ENCODE results near the gene NRAP. TPM values are rescaled to one million over a fixed set of nuclear protein-coding genes. Genes with fewer than 3 reads are reported as not detected.

The NRAP gene
- total RNA-seq, 4 donors from 2014 or later, result 0.07 to 0.37 TPM; not detected in 2

DNA sequence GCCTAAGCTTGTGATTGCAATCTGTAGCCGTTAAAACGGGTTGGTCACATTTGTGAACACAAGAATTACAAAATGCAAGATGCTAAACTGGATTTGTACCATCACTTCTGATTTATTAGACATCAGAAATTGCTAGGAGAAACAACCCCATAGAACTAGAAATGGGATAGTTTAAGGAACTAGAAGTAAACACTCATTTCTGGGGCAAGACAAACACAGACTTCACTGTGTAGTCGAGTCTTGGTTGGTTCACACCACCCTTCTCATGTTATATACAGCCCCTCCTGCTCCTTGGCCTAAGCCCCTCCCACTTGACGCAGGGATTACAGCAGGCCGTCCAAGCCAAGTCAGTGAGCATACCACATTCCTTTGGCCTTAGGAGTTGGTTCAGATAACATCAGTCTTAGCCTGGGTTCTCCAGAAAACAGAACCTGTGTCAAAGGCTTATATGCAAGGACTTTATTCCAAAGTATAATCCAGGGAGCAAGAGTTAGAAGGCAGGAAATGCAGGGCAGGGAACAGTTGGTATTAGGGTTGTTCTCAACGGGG is 2.0 kb upstream of the NRAP start:
- Histone ChIP-seq H3K4me3 (no peak overlapping the region), H3K36me3 (no peaks in the 10 kb centered on the region), H3K4me1 (no peaks in the 10 kb centered on the region), H3K9me3 (no peaks in the 10 kb centered on the region), H3K27ac (no peak overlapping the region), H3K27me3 (no peaks in the 10 kb centered on the region)
- no peak for DNase-seq
- intact Hi-C loops (cut with DNase I; ENCODE audit: low total_unique reads), result no loop called here
- no peak for TF ChIP-seq POLR2A (IDR thresholded peaks at IDR 0.05)
- TF ChIP-seq, protein P1, sequence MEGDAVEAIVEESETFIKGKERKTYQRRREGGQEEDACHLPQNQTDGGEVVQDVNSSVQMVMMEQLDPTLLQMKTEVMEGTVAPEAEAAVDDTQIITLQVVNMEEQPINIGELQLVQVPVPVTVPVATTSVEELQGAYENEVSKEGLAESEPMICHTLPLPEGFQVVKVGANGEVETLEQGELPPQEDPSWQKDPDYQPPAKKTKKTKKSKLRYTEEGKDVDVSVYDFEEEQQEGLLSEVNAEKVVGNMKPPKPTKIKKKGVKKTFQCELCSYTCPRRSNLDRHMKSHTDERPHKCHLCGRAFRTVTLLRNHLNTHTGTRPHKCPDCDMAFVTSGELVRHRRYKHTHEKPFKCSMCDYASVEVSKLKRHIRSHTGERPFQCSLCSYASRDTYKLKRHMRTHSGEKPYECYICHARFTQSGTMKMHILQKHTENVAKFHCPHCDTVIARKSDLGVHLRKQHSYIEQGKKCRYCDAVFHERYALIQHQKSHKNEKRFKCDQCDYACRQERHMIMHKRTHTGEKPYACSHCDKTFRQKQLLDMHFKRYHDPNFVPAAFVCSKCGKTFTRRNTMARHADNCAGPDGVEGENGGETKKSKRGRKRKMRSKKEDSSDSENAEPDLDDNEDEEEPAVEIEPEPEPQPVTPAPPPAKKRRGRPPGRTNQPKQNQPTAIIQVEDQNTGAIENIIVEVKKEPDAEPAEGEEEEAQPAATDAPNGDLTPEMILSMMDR (IDR thresholded peaks at IDR 0.05), result no peak

- no peak for DNase-seq
- H3K27ac ChIP-seq, result no peak overlapping the region
- no peaks in the 10 kb centered on the region for H3K9me3 ChIP-seq
- H3K27me3 ChIP-seq, result no peaks in the 10 kb centered on the region
- H3K4me1 ChIP-seq, result no peaks in the 10 kb centered on the region
- TF ChIP-seq POLR2A (IDR thresholded peaks at IDR 0.05), result no peak
- TF ChIP-seq, protein P1 (IDR thresholded peaks at IDR 0.05), result no peak
- H3K4me3 ChIP-seq, result no peak overlapping the region
- intact Hi-C loops (cut with DNase I; ENCODE audit: low total_unique reads), result no loop called here
- no peaks in the 10 kb centered on the region for H3K36me3 ChIP-seq
These were observed 1.5 kb upstream of the NRAP start for GRCh38 chr10:113665352-113665751.

- Histone ChIP-seq H3K9me3 (no peaks in the 10 kb centered on the region), H3K36me3 (no peaks in the 10 kb centered on the region), H3K4me1 (no peaks in the 10 kb centered on the region), H3K4me3 (no peak overlapping the region), H3K27me3 (no peaks in the 10 kb centered on the region), H3K27ac (no peak overlapping the region)
- intact Hi-C loops (cut with DNase I; ENCODE audit: low total_unique reads), result no loop called here
- TF ChIP-seq POLR2A (IDR thresholded peaks at IDR 0.05), result no peak
- TF ChIP-seq, protein P1 (IDR thresholded peaks at IDR 0.05), result no peak
- DNase-seq, result no peak
These were observed 699 bp downstream of the NRAP start for GRCh38 chr10:113663142-113663541.

- Histone ChIP-seq H3K4me1 (no peaks in the 10 kb centered on the region), H3K27me3 (no peaks in the 10 kb centered on the region), H3K4me3 (no peak overlapping the region), H3K27ac (no peak overlapping the region), H3K9me3 (no peaks in the 10 kb centered on the region), H3K36me3 (no peaks in the 10 kb centered on the region)
- no peak for TF ChIP-seq POLR2A (IDR thresholded peaks at IDR 0.05)
- TF ChIP-seq, protein P1 (IDR thresholded peaks at IDR 0.05), result no peak
- no peak for DNase-seq
- intact Hi-C loops (cut with DNase I; ENCODE audit: low total_unique reads), result no loop called here
These were observed 2.5 kb downstream of the NRAP start for GRCh38 chr10:113661332-113661731.

DNA sequence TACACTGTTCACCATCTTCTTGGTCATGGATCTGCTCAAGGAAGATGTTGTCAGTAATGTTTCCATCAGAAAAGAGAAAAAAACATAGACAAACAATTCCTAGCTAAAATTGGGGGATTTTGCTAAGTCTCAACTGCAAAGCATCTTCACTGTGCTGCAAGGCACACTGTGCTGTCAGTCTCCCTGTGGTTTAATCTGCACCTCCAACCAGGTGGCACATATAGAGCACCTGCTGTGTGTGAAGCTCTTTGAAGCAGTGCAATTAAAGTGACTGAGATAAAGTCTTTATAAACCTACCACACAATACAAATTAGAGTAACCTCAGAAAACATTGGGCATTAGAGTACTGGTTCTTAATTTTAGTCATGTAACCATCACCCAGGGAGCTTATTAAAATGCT is 6.3 kb downstream of the NRAP start:
- no peaks in the 10 kb centered on the region for H3K9me3 ChIP-seq
- intact Hi-C loops (cut with DNase I; ENCODE audit: low total_unique reads), result no loop called here
- H3K4me1 ChIP-seq, result no peaks in the 10 kb centered on the region
- no peak overlapping the region for H3K4me3 ChIP-seq
- H3K27me3 ChIP-seq, result no peaks in the 10 kb centered on the region
- H3K27ac ChIP-seq, result no peak overlapping the region
- no peak for DNase-seq
- no peak for TF ChIP-seq POLR2A (IDR thresholded peaks at IDR 0.05)
- TF ChIP-seq, protein P1 (IDR thresholded peaks at IDR 0.05), result no peak
- H3K36me3 ChIP-seq, result no peaks in the 10 kb centered on the region
